NB4 (cell line): Measurements from ENCODE around the gene MAP3K20.

Experiments
- MYC ChIP-seq: IDR thresholded peaks from 2 replicates; pipeline ENCODE4 v1.6.1; 2011; ENCODE audit warnings: low read depth, low read length
- POLR2A ChIP-seq: IDR thresholded peaks from 2 replicates; pipeline ENCODE4 v1.6.1; 2011; ENCODE audit warnings: mild to moderate bottlenecking; ENCODE audit not compliant: insufficient read length; ENCODE audit errors: extremely low read depth
- TF ChIP-seq, protein P1 (sequence below): IDR thresholded peaks from one replicate; pipeline ENCODE4 v1.5.1; 2012; ENCODE audit warnings: low read depth, low read length

DNA sequence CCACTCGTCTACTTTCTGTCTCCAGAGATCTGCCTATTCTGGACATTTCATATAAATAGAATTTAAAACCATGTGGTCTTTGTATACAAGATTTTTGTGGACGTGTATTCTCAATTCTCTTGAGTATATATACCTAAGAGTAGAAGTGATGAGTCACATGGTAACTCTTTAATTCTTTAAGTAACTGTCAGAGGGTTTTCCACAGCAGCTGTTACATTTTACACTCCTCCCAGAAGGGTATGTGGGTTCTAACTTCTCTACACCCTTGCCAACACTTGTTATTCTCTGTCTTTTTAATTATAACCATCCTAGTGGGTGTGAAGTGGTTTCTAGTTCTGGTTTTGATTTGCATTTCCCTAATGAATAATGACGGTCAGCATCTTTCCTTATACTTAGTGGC is 70.9 kb downstream of the MAP3K20 start:
- TF ChIP-seq, protein P1, sequence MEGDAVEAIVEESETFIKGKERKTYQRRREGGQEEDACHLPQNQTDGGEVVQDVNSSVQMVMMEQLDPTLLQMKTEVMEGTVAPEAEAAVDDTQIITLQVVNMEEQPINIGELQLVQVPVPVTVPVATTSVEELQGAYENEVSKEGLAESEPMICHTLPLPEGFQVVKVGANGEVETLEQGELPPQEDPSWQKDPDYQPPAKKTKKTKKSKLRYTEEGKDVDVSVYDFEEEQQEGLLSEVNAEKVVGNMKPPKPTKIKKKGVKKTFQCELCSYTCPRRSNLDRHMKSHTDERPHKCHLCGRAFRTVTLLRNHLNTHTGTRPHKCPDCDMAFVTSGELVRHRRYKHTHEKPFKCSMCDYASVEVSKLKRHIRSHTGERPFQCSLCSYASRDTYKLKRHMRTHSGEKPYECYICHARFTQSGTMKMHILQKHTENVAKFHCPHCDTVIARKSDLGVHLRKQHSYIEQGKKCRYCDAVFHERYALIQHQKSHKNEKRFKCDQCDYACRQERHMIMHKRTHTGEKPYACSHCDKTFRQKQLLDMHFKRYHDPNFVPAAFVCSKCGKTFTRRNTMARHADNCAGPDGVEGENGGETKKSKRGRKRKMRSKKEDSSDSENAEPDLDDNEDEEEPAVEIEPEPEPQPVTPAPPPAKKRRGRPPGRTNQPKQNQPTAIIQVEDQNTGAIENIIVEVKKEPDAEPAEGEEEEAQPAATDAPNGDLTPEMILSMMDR, result no peak
- no peak for TF ChIP-seq POLR2A
- TF ChIP-seq MYC, result no peak
